WTC11 (cell line): ENCODE measurements around the gene RECK. TPM values are rescaled to one million over a fixed set of nuclear protein-coding genes. Genes with fewer than 3 reads are reported as not detected.

Source experiments
- ATAC-seq: fragments of 200-7000 bp; cut with Tn5 transposase; 2 replicates; pipeline ENCODE4 v1.10.0; 2021; ENCODE audit warnings: mild to moderate bottlenecking, moderate library complexity
- CTCF ChIA-PET: fragments of 300-600 bp; sonication (Branson Sonifier 250); formaldehyde crosslinking; loops from one replicate; lab custom pipeline; 2021; ENCODE audit warnings: antibody characterized with exemption; lab: Charles Lee
- POLR2A ChIA-PET: fragments of 350-600 bp; sonication (Branson Sonifier 250); formaldehyde crosslinking; loops from one replicate; lab custom pipeline; 2021; ENCODE audit warnings: antibody characterized with exemption; lab: Charles Lee
- DNase-seq: peaks from one replicate; pipeline ENCODE4 v3.0.0; 2021; ENCODE audit warnings: low spot score
- H3K27ac Mint-ChIP-seq: 2 replicates; pipeline ENCODE4 v1.8.0; 2021; ENCODE audit warnings: mixed read lengths
- H3K27me3 Mint-ChIP-seq: 2 replicates; pipeline ENCODE4 v1.8.0; 2021; ENCODE audit warnings: low read depth, mild to moderate bottlenecking, moderate library complexity, mixed read lengths
- H3K36me3 Mint-ChIP-seq: 2 replicates; pipeline ENCODE4 v1.8.0; 2021; ENCODE audit warnings: mixed read lengths
- H3K4me1 Mint-ChIP-seq: 2 replicates; pipeline ENCODE4 v1.8.0; 2022; ENCODE audit warnings: mixed read lengths
- H3K4me3 Mint-ChIP-seq: 2 replicates; pipeline ENCODE4 v1.8.0; 2021; ENCODE audit warnings: mild to moderate bottlenecking, moderate library complexity, mixed read lengths
- H3K9me3 Mint-ChIP-seq: 2 replicates; pipeline ENCODE4 v1.8.0; 2021; ENCODE audit warnings: mixed read lengths
- ATF1 ChIP-seq: sonication (generic); formaldehyde crosslinking; IDR thresholded peaks from 2 replicates; pipeline ENCODE4 v1.8.1; 2023; ENCODE audit warnings: mild to moderate bottlenecking, moderate library complexity, missing genetic modification reagents
- CBFB ChIP-seq: sonication (generic); formaldehyde crosslinking; IDR thresholded peaks from 2 replicates; pipeline ENCODE4 v1.8.1; 2022; ENCODE audit warnings: mild to moderate bottlenecking, low read depth, missing genetic modification reagents
- ELF4 ChIP-seq: sonication (generic); formaldehyde crosslinking; IDR thresholded peaks from 2 replicates; pipeline ENCODE4 v1.8.1; 2022; ENCODE audit warnings: low read depth, mild to moderate bottlenecking, moderate library complexity, missing genetic modification reagents
- EMX1 ChIP-seq: fragments of 250-450 bp; sonication (Bioruptor Pico); IDR thresholded peaks from 2 replicates; pipeline ENCODE4 v1.8.0; 2021; ENCODE audit warnings: mild to moderate bottlenecking
- FOXP1 ChIP-seq: sonication (generic); formaldehyde crosslinking; IDR thresholded peaks from 2 replicates; pipeline ENCODE4 v1.8.0; 2022; ENCODE audit warnings: missing genetic modification reagents, mild to moderate bottlenecking, moderate library complexity, borderline replicate concordance
- GABPB1 ChIP-seq: sonication (generic); formaldehyde crosslinking; IDR thresholded peaks from 2 replicates; pipeline ENCODE4 v1.8.1; 2023; ENCODE audit warnings: mild to moderate bottlenecking, missing genetic modification reagents
- SOX15 ChIP-seq: fragments of 250-450 bp; sonication (Bioruptor Pico); IDR thresholded peaks from 2 replicates; pipeline ENCODE4 v1.9.0; 2021; ENCODE audit warnings: mild to moderate bottlenecking
- TCF7 ChIP-seq: sonication (generic); formaldehyde crosslinking; IDR thresholded peaks from 2 replicates; pipeline ENCODE4 v1.8.0; 2022; ENCODE audit warnings: mild to moderate bottlenecking, low read depth, missing genetic modification reagents, moderate library complexity
- TEAD1 ChIP-seq: sonication (generic); formaldehyde crosslinking; IDR thresholded peaks from 2 replicates; pipeline ENCODE4 v1.8.0; 2022; ENCODE audit warnings: mild to moderate bottlenecking, missing genetic modification reagents
- ZNF317 ChIP-seq: sonication (generic); formaldehyde crosslinking; IDR thresholded peaks from 2 replicates; pipeline ENCODE4 v1.8.1; 2023; ENCODE audit warnings: low read depth, mild to moderate bottlenecking, moderate library complexity, missing genetic modification reagents, borderline replicate concordance
- ZNF396 ChIP-seq: fragments of 250-450 bp; sonication (Bioruptor Pico); IDR thresholded peaks from 2 replicates; pipeline ENCODE4 v1.8.0; 2021; ENCODE audit warnings: mild to moderate bottlenecking, moderate library complexity, borderline replicate concordance
- ZNF416 ChIP-seq: fragments of 250-450 bp; sonication (Bioruptor Pico); IDR thresholded peaks from 2 replicates; pipeline ENCODE4 v1.9.0; 2021; ENCODE audit warnings: mild to moderate bottlenecking, inconsistent platforms
- total RNA-seq: library from RNA; stranded (reverse); gene quantifications from 3 replicates; pipeline ENCODE4 v1.2.3, GENCODE V29; 2021
- TF ChIP-seq, protein P1 (sequence below): sonication (generic); formaldehyde crosslinking; IDR thresholded peaks from 2 replicates; pipeline ENCODE4 v1.8.0; 2023; ENCODE audit warnings: missing genetic modification reagents
- TF ChIP-seq, protein P2 (sequence below): sonication (generic); formaldehyde crosslinking; IDR thresholded peaks from 2 replicates; pipeline ENCODE4 v1.8.1; 2023; ENCODE audit warnings: mild to moderate bottlenecking, missing genetic modification reagents
- TF ChIP-seq, protein P3 (sequence below): fragments of 250-450 bp; sonication (Bioruptor Pico); IDR thresholded peaks from 2 replicates; pipeline ENCODE4 v1.9.0; 2021; ENCODE audit warnings: moderate library complexity, mild to moderate bottlenecking, inconsistent platforms, borderline replicate concordance
- TF ChIP-seq, protein P4 (sequence below): fragments of 250-450 bp; sonication (Bioruptor Pico); conservative IDR thresholded peaks from 2 replicates; pipeline ENCODE4 v1.9.0; 2021; ENCODE audit warnings: mild to moderate bottlenecking
- TF ChIP-seq, protein P5 (sequence below): sonication (generic); formaldehyde crosslinking; IDR thresholded peaks from 2 replicates; pipeline ENCODE4 v1.8.0; 2022; ENCODE audit warnings: mild to moderate bottlenecking, missing genetic modification reagents
- TF ChIP-seq, protein P6 (sequence below): sonication (generic); formaldehyde crosslinking; IDR thresholded peaks from 2 replicates; pipeline ENCODE4 v1.8.1; 2023; ENCODE audit warnings: mild to moderate bottlenecking, missing genetic modification reagents, borderline replicate concordance
- TF ChIP-seq, protein P7 (sequence below): sonication (generic); formaldehyde crosslinking; IDR thresholded peaks from 2 replicates; pipeline ENCODE4 v1.8.1; 2022; ENCODE audit warnings: missing genetic modification reagents, borderline replicate concordance

RECK gene
- total RNA-seq, 1 experiment from 2014 or later, result 11.2 TPM

DNA sequence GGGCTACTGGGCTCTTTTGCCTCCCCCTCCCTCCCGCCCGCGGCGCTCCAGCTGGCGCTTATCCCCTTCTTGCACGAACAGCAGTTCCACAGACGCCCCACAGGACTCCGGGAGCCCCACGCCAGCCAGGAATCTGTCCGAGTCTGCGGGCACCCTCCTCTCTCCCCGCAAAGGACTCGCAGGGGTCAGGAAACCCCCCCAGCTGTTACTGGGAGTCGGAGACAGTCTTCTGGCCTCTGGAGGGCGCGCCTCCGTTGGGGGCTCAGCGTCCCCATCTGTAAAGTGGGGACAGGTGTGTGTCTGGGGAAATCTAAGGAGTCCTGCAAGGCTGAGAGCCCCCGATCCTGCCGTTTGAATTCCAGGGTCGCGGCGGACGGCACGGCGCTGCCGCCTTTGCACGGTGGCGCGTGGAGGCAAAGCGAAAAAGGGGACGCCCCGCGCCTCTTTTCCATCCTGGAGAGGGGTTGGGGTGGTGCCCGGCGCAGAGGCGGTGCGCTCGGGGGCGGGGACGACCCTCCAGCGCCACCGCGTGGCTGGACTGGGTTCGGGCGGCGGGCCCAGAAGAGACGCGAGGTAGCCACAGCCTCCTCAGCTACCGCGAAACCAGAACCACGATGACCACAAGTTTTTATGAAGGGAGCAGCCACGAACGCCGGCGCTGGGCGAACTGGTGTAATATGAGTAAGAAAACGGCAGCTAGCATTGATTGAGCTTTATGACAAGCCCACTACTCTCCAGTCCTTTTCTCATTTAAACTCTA lies 129.6 kb downstream of the RECK start (continued):
- TF ChIP-seq, protein P1, sequence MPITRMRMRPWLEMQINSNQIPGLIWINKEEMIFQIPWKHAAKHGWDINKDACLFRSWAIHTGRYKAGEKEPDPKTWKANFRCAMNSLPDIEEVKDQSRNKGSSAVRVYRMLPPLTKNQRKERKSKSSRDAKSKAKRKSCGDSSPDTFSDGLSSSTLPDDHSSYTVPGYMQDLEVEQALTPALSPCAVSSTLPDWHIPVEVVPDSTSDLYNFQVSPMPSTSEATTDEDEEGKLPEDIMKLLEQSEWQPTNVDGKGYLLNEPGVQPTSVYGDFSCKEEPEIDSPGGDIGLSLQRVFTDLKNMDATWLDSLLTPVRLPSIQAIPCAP (CRISPR knock-in tag), result no peak

DNA sequence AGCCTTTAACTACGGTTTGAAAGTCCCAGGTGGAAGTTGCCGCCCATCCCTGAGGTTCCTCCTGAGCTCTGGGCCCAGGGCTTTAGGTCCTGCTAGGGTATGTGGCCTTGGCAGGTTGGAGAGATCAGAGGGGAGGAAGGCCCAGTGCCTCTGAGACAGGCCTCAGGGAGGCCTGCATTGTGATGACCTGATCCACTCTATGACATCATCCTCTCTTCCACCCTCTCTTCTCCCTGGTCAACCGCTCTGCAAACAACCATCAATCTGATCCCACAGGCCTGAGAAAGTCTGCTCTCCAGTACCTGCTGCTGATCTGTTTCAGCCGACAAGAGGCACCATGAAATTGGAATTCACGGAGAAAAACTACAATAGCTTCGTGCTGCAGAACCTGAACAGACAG lies 132.5 kb downstream of the RECK start, which contains the start of gene CCIN:
TSS of gene CCIN (plus strand) at position 223 of the 400 bp plus-strand sequence. CDS start at position 338, 115 bp downstream.
- DNase-seq (no peak), ATAC-seq (no peak)
- H3K36me3 Mint-ChIP-seq, result no peaks in the 10 kb centered on the region
- no peak for TF ChIP-seq ATF1 (CRISPR knock-in tag)
- no peak for TF ChIP-seq ZNF396 (CRISPR knock-in tag)
- no peak for TF ChIP-seq TEAD1 (CRISPR knock-in tag)
- no peak for TF ChIP-seq ZNF416 (CRISPR knock-in tag)
- no peak for TF ChIP-seq ELF4
- TF ChIP-seq, protein P2, sequence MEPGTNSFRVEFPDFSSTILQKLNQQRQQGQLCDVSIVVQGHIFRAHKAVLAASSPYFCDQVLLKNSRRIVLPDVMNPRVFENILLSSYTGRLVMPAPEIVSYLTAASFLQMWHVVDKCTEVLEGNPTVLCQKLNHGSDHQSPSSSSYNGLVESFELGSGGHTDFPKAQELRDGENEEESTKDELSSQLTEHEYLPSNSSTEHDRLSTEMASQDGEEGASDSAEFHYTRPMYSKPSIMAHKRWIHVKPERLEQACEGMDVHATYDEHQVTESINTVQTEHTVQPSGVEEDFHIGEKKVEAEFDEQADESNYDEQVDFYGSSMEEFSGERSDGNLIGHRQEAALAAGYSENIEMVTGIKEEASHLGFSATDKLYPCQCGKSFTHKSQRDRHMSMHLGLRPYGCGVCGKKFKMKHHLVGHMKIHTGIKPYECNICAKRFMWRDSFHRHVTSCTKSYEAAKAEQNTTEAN (CRISPR knock-in tag), result no peak
- TF ChIP-seq, protein P3, sequence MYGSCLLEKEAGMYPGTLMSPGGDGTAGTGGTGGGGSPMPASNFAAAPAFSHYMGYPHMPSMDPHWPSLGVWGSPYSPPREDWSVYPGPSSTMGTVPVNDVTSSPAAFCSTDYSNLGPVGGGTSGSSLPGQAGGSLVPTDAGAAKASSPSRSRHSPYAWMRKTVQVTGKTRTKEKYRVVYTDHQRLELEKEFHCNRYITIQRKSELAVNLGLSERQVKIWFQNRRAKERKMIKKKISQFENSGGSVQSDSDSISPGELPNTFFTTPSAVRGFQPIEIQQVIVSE (CRISPR knock-in tag), result no peak
- no peak for TF ChIP-seq EMX1 (CRISPR knock-in tag)
- no peak for TF ChIP-seq SOX15 (CRISPR knock-in tag)
- TF ChIP-seq, protein P4, sequence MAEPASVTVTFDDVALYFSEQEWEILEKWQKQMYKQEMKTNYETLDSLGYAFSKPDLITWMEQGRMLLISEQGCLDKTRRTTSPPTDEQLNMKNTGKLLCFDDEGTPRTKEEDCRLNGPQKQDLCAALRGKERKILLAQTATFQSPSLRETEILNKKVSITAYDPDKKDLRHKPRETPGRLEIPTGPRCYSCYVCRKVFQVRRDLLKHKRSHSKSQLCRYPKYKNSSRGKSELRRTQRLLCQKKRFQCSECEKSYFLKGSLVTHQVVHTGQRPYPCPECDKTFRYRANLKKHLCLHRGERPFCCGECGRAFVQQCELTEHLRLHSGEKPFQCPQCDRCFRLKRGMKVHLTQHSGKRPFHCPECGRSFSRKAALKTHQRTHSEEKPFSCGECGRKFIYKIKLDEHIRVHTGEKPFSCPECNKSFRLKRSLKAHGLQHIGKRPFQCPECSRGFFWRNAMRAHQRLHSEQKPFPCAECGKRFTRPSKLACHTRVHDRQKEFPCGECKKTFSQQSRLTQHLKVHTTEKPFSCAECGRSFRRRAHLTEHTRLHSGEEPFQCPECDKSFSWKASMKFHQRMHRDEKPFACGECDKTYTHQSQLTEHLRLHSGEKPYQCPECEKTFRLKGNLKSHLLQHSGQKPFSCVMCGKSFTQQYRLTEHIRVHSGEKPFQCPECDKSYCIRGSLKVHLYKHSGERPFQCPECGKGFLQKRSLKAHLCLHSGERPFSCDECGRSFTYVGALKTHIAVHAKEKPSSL (CRISPR knock-in tag), result no peak
- H3K27ac Mint-ChIP-seq, result no peak within 1 kb of the TSS
- ChIA-PET CTCF (interaction anchor here (1.2 to 1.6 kb wide), 3 partner anchors 21 to 67 kb away, joined by 3 to 5 read pairs (median 3); partner anchors contain the start of gene CLTA), POLR2A (no interaction called here)
- no peak within 1 kb of the TSS for H3K4me3 Mint-ChIP-seq
- H3K4me1 Mint-ChIP-seq, result peaks cover 17% of the 10 kb centered on the region
- H3K9me3 Mint-ChIP-seq, result no peaks in the 10 kb centered on the region
- H3K27me3 Mint-ChIP-seq, result peaks cover 7% of the 10 kb centered on the region

DNA sequence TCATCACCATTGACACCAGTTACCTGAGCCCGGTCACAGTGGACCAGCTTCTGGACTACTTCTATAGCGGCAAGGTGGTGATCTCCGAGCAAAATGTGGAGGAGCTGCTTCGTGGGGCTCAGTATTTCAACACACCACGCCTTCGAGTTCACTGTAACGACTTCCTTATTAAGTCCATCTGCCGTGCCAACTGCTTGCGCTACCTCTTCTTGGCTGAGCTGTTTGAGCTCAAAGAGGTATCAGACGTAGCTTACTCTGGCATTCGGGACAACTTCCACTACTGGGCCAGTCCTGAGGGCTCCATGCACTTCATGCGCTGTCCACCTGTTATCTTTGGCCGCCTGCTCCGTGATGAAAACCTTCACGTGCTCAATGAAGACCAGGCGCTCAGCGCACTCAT lies 133.0 kb downstream of the RECK start:
- H3K9me3 Mint-ChIP-seq, result no peaks in the 10 kb centered on the region
- peaks cover 12% of the 10 kb centered on the region for H3K4me1 Mint-ChIP-seq
- ChIA-PET CTCF (interaction anchor here (1.6 kb wide), 1 partner anchor 67 kb away, joined by 5 read pairs; no protein-coding TSS in a partner anchor), POLR2A (no interaction called here)
- no peaks in the 10 kb centered on the region for H3K36me3 Mint-ChIP-seq
- peaks cover 5% of the 10 kb centered on the region for H3K27me3 Mint-ChIP-seq
- H3K27ac Mint-ChIP-seq, result no peak overlapping the region
- ATAC-seq, result no peak
- DNase-seq, result no peak
- no peak overlapping the region for H3K4me3 Mint-ChIP-seq
- TF ChIP-seq CBFB (CRISPR knock-in tag) (no peak), FOXP1 (no peak), ZNF416 (CRISPR knock-in tag) (no peak), GABPB1 (CRISPR knock-in tag) (no peak), TCF7 (CRISPR knock-in tag) (no peak), ZNF317 (CRISPR knock-in tag) (no peak)
- TF ChIP-seq, protein P5, sequence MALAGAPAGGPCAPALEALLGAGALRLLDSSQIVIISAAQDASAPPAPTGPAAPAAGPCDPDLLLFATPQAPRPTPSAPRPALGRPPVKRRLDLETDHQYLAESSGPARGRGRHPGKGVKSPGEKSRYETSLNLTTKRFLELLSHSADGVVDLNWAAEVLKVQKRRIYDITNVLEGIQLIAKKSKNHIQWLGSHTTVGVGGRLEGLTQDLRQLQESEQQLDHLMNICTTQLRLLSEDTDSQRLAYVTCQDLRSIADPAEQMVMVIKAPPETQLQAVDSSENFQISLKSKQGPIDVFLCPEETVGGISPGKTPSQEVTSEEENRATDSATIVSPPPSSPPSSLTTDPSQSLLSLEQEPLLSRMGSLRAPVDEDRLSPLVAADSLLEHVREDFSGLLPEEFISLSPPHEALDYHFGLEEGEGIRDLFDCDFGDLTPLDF (CRISPR knock-in tag), result no peak
- TF ChIP-seq, protein P6, sequence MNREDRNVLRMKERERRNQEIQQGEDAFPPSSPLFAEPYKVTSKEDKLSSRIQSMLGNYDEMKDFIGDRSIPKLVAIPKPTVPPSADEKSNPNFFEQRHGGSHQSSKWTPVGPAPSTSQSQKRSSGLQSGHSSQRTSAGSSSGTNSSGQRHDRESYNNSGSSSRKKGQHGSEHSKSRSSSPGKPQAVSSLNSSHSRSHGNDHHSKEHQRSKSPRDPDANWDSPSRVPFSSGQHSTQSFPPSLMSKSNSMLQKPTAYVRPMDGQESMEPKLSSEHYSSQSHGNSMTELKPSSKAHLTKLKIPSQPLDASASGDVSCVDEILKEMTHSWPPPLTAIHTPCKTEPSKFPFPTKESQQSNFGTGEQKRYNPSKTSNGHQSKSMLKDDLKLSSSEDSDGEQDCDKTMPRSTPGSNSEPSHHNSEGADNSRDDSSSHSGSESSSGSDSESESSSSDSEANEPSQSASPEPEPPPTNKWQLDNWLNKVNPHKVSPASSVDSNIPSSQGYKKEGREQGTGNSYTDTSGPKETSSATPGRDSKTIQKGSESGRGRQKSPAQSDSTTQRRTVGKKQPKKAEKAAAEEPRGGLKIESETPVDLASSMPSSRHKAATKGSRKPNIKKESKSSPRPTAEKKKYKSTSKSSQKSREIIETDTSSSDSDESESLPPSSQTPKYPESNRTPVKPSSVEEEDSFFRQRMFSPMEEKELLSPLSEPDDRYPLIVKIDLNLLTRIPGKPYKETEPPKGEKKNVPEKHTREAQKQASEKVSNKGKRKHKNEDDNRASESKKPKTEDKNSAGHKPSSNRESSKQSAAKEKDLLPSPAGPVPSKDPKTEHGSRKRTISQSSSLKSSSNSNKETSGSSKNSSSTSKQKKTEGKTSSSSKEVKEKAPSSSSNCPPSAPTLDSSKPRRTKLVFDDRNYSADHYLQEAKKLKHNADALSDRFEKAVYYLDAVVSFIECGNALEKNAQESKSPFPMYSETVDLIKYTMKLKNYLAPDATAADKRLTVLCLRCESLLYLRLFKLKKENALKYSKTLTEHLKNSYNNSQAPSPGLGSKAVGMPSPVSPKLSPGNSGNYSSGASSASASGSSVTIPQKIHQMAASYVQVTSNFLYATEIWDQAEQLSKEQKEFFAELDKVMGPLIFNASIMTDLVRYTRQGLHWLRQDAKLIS (CRISPR knock-in tag), result no peak
- TF ChIP-seq, protein P7, sequence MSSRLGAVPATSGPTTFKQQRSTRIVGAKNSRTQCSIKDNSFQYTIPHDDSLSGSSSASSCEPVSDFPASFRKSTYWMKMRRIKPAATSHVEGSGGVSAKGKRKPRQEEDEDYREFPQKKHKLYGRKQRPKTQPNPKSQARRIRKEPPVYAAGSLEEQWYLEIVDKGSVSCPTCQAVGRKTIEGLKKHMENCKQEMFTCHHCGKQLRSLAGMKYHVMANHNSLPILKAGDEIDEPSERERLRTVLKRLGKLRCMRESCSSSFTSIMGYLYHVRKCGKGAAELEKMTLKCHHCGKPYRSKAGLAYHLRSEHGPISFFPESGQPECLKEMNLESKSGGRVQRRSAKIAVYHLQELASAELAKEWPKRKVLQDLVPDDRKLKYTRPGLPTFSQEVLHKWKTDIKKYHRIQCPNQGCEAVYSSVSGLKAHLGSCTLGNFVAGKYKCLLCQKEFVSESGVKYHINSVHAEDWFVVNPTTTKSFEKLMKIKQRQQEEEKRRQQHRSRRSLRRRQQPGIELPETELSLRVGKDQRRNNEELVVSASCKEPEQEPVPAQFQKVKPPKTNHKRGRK (CRISPR knock-in tag), result no peak
